GM21423 (cell line): ENCODE data around the gene ACAP3.
"Not testable (repeated sequence)": the region's sequence is repeated elsewhere in the genome, so short reads cannot be mapped to it uniquely, and the experiment has no call there.

Experiments
- ATAC-seq: cut with Tn5 transposase; IDR thresholded peaks from one replicate; pipeline ENCODE4 v1.9.1; 2021; ENCODE audit warnings: mild to moderate bottlenecking, moderate library complexity; ENCODE audit not compliant: unreplicated experiment

Gene ACAP3

GRCh38 chr1:1248009-1248913 lies 59.5 kb downstream of the ACAP3 start:
- not testable (repeated sequence) for ATAC-seq

GRCh38 chr1:1247341-1247913 lies 60.3 kb downstream of the ACAP3 start:
- ATAC-seq: no peak

- no peak for ATAC-seq
Measured at GRCh38 chr1:1246577-1247340, 61.0 kb downstream of the ACAP3 start, which contains the start of gene C1QTNF12. Gene C1QTNF12 (minus strand): TSS chr1:1246722. CDS start chr1:1246690, 32 bp downstream.

- ATAC-seq: no peak
Measured at GRCh38 chr1:1245817-1246576, 61.7 kb downstream of the ACAP3 start.

GRCh38 chr1:1245178-1245816 lies 62.4 kb downstream of the ACAP3 start:
- ATAC-seq: no peak

- ATAC-seq: no peak
Measured at GRCh38 chr1:1244192-1244811, 63.4 kb downstream of the ACAP3 start.

GRCh38 chr1:1243807-1244191 lies 63.9 kb downstream of the ACAP3 start:
- no peak for ATAC-seq

- no peak for ATAC-seq
Measured at GRCh38 chr1:1243266-1243660, 64.5 kb downstream of the ACAP3 start.

- ATAC-seq: no peak
Measured at GRCh38 chr1:1242461-1243265, 65.1 kb downstream of the ACAP3 start.
